ENCODE measurements around the gene DOCK7. TPM values are rescaled to one million over a fixed set of nuclear protein-coding genes. Genes with fewer than 3 reads are reported as not detected.

DOCK7 gene, protein sequence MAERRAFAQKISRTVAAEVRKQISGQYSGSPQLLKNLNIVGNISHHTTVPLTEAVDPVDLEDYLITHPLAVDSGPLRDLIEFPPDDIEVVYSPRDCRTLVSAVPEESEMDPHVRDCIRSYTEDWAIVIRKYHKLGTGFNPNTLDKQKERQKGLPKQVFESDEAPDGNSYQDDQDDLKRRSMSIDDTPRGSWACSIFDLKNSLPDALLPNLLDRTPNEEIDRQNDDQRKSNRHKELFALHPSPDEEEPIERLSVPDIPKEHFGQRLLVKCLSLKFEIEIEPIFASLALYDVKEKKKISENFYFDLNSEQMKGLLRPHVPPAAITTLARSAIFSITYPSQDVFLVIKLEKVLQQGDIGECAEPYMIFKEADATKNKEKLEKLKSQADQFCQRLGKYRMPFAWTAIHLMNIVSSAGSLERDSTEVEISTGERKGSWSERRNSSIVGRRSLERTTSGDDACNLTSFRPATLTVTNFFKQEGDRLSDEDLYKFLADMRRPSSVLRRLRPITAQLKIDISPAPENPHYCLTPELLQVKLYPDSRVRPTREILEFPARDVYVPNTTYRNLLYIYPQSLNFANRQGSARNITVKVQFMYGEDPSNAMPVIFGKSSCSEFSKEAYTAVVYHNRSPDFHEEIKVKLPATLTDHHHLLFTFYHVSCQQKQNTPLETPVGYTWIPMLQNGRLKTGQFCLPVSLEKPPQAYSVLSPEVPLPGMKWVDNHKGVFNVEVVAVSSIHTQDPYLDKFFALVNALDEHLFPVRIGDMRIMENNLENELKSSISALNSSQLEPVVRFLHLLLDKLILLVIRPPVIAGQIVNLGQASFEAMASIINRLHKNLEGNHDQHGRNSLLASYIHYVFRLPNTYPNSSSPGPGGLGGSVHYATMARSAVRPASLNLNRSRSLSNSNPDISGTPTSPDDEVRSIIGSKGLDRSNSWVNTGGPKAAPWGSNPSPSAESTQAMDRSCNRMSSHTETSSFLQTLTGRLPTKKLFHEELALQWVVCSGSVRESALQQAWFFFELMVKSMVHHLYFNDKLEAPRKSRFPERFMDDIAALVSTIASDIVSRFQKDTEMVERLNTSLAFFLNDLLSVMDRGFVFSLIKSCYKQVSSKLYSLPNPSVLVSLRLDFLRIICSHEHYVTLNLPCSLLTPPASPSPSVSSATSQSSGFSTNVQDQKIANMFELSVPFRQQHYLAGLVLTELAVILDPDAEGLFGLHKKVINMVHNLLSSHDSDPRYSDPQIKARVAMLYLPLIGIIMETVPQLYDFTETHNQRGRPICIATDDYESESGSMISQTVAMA (N-terminal part only)
- total RNA-seq (2021; fragmentation: NEBNext Ultra II Directional; extraction: Animal tissue kit (Norgen Biotek cat#: 25700)), result 100 to 1,000 TPM in 3 of 6 experiments, 10 to 100 TPM in 3; 93.3 to 115 (median 105) TPM
- long read RNA-seq, full-length matches to known transcripts, result 10 of 43 reads
- long read RNA-seq, partial matches to known transcripts, result 27 of 43 reads
- long read RNA-seq, other reads (novel, unspliced or antisense), result 6 of 43 reads

DNA sequence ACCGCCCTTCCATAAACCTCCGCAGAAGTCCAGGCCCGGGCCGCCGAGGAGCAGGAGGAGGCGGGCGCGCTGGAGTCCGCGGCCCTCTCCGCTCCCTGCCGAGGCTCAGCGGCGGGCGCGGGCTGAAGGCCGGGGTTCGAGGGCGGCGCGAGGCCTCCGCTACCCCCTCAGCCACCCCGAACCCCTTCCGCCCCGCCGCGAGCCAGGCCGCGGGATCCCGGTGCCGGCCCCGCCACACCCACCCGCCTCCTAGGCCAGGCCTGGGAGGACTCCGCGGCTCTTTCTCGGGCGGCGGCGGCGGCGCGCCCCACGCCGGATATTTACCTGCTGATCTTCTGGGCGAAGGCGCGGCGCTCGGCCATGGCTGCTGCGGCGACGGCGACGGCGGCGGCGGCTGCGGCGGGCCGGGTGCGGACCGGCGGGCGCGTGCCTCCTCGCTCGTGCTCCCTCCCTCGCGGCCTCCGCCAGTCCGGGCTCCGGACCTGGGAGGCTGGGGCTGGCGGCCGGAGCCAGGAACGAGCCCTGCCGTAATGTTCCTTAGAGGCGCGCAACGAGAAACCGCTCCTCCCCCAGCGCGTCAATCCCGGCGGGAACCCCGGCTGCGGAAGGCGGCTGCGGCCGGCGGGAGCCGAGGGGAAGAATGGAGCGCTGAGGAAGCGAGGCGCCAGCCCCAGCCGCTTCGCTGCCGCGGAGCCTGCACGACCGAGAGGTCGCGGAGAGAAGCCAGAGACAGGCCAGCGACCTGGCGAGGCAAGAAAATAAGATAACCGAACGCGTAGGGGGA is at the start of gene DOCK7:
Gene DOCK7 (minus strand): TSS at position 484 of the 784 bp plus-strand sequence. CDS start 122 bp downstream, at position 362.
- peaks cover 70% of the 10 kb centered on the region for H3K4me1 Mint-ChIP-seq (ENCODE audit: low read depth)
- peak within 1 kb of the TSS; percentile 96 for H3K4me3 Mint-ChIP-seq
- DNase-seq, result peak; percentile 76

DNA sequence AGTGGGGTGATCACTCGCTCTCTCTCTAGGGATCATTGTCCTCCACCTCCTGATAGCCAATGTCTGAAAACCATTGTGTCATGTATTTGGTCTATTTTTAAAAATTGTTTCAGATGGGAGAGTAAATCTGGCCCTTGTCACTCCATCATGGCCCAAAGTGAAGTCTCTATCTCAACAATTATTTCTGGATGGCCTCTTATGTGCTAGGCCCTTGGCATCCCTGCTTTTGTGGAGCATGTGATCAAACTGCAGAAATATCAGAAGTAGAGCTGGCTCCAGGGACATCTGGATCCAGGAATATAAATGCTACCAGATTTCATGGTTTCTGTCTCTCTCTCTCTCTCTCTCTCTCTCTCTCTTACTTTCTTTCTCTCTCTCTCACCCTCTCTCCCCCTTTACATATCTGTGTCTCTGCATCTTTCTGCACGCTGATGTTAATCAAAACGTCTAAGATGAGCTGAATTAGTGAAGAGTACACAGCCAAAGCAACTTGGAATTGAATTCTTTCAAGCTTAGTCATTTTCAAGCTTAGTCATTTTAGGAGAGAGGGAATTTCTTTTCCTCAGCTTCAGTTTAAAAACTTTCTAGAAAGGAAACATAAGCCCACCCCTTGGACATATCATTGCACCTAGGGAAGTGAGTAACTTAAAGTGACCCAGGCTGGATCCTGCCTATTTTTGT is 47.4 kb upstream of the DOCK7 start:
- peak; percentile 73 for DNase-seq
- TF ChIP-seq, protein P1, sequence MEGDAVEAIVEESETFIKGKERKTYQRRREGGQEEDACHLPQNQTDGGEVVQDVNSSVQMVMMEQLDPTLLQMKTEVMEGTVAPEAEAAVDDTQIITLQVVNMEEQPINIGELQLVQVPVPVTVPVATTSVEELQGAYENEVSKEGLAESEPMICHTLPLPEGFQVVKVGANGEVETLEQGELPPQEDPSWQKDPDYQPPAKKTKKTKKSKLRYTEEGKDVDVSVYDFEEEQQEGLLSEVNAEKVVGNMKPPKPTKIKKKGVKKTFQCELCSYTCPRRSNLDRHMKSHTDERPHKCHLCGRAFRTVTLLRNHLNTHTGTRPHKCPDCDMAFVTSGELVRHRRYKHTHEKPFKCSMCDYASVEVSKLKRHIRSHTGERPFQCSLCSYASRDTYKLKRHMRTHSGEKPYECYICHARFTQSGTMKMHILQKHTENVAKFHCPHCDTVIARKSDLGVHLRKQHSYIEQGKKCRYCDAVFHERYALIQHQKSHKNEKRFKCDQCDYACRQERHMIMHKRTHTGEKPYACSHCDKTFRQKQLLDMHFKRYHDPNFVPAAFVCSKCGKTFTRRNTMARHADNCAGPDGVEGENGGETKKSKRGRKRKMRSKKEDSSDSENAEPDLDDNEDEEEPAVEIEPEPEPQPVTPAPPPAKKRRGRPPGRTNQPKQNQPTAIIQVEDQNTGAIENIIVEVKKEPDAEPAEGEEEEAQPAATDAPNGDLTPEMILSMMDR (IDR thresholded peaks at IDR 0.05), result no peak
- Mint-ChIP-seq H3K36me3 (ENCODE audit: low read depth) (peaks cover 8% of the 10 kb centered on the region), H3K27me3 (ENCODE audit: insufficient read depth) (no peaks in the 10 kb centered on the region; the same call in 1 of the 2 replicates), H3K9me3 (no peaks in the 10 kb centered on the region), H3K4me3 (peak overlapping the region; percentile 53), H3K27ac (peak overlapping the region; percentile 54), H3K4me1 (ENCODE audit: low read depth) (peaks cover 21% of the 10 kb centered on the region)

More for the DNA sequence above, at the start of gene DOCK7:
- Mint-ChIP-seq H3K27me3 (ENCODE audit: insufficient read depth) (no peaks in the 10 kb centered on the region; the same call in 1 of the 2 replicates), H3K9me3 (no peaks in the 10 kb centered on the region), H3K27ac (peak within 1 kb of the TSS; percentile 89), H3K36me3 (ENCODE audit: low read depth) (no peaks in the 10 kb centered on the region)
- TF ChIP-seq, protein P1 (IDR thresholded peaks at IDR 0.05), result no peak

DNA sequence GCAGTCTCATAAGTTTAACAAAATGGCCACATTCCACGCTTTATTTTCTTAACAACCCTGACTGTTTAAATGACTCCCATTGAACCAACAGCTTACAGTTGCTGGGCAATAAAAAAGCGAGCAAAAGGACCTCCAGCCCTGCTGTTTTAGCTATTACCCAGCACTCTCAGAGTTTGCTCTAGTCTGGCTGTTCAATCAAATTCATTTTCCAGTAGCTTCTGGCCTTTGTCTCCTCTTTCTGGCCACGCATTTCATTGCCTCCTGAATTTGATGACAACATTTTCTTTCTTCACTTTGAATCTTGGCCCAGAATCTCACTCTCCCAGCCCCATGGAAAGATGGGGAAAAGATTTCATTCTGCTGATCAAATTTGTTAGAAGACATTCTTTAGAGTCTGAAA is 44.1 kb upstream of the DOCK7 start:
- Mint-ChIP-seq H3K4me3 (no peak overlapping the region), H3K27ac (no peak overlapping the region), H3K36me3 (ENCODE audit: low read depth) (no peaks in the 10 kb centered on the region), H3K4me1 (ENCODE audit: low read depth) (peaks cover 30% of the 10 kb centered on the region), H3K9me3 (no peaks in the 10 kb centered on the region), H3K27me3 (ENCODE audit: insufficient read depth) (no peaks in the 10 kb centered on the region)
- TF ChIP-seq, protein P1 (IDR thresholded peaks at IDR 0.05), result no peak
- DNase-seq, result no peak

DNA sequence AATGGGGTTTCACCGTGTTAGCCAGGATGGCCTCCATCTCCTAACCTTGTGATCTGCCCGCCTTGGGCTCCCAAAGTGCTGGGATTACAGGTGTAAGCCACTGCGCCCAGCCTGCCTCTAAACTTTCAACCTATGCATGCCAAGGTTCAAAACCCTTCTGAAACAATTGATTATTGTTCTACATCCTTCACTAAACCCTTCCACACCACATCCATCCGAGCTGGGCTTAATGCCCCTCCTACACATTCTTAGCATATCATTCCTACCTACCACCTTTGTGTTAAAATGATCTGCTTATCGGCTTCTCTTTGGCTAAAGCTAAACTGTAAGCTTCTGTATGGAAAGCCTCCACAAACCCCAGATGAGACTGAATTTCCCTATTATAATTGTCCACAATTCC is 40.8 kb upstream of the DOCK7 start:
- TF ChIP-seq, protein P1 (IDR thresholded peaks at IDR 0.05), result no peak
- no peak overlapping the region; the same call in 1 of the 2 replicates for H3K4me3 Mint-ChIP-seq
- DNase-seq, result no peak
- peaks cover 48% of the 10 kb centered on the region for H3K4me1 Mint-ChIP-seq (ENCODE audit: low read depth)
- no peaks in the 10 kb centered on the region for H3K9me3 Mint-ChIP-seq
- H3K27me3 Mint-ChIP-seq (ENCODE audit: insufficient read depth), result no peaks in the 10 kb centered on the region
- H3K36me3 Mint-ChIP-seq (ENCODE audit: low read depth), result no peaks in the 10 kb centered on the region
- H3K27ac Mint-ChIP-seq, result peak overlapping the region; percentile 38; the same call in 1 of the 2 replicates

All from HFFc6 (cell line).